HepG2 (cell line): ENCODE measurements around the gene MUL1. TPM values are rescaled to one million over a fixed set of nuclear protein-coding genes. Genes with fewer than 3 reads are reported as not detected.

Source experiments
- AGO2 ChIP-seq: fragments of 200-400 bp; formaldehyde crosslinking; optimal IDR thresholded peaks from 2 replicates; pipeline ENCODE3; 2017; ENCODE audit warnings: mild to moderate bottlenecking, low read depth, low read length, moderate library complexity
- DDIT3 ChIP-seq: sonication (generic); formaldehyde crosslinking; IDR thresholded peaks from 2 replicates; pipeline ENCODE4 v1.4.0; 2020; ENCODE audit warnings: mild to moderate bottlenecking, missing genetic modification reagents
- ELF1 ChIP-seq: sonication (generic); formaldehyde crosslinking; IDR thresholded peaks from 2 replicates; pipeline ENCODE4 v1.4.0; 2020; ENCODE audit warnings: missing genetic modification reagents
- FOXO1 ChIP-seq: sonication (generic); formaldehyde crosslinking; IDR thresholded peaks from 2 replicates; pipeline ENCODE4 v1.4.0; 2020; ENCODE audit warnings: missing genetic modification reagents
- GATAD2A ChIP-seq: IDR thresholded peaks from 2 replicates; pipeline ENCODE4 v1.6.1; 2016
- HDAC2 ChIP-seq: sonication (generic); formaldehyde crosslinking; IDR thresholded peaks from 2 replicates; pipeline ENCODE4 v1.4.0; 2020; ENCODE audit warnings: missing genetic modification reagents
- KMT2B ChIP-seq: IDR thresholded peaks from 2 replicates; pipeline ENCODE4 v1.6.1; 2016; ENCODE audit warnings: missing genetic modification reagents, missing compliant biosample characterization
- MTA1 ChIP-seq: sonication (generic); formaldehyde crosslinking; IDR thresholded peaks from 2 replicates; pipeline ENCODE4 v1.4.0; 2020; ENCODE audit warnings: missing genetic modification reagents, mild to moderate bottlenecking, borderline replicate concordance
- NFKB2 ChIP-seq: sonication (generic); formaldehyde crosslinking; IDR thresholded peaks from 2 replicates; pipeline ENCODE4 v1.4.0; 2020; ENCODE audit warnings: missing genetic modification reagents, borderline replicate concordance
- PRPF4 ChIP-seq: fragments of 200-400 bp; formaldehyde crosslinking; IDR thresholded peaks from 2 replicates; pipeline ENCODE4 v1.6.1; 2016; ENCODE audit warnings: low read length, low read depth; ENCODE audit not compliant: poor library complexity, severe bottlenecking
- RBAK ChIP-seq: sonication (generic); formaldehyde crosslinking; IDR thresholded peaks from 2 replicates; pipeline ENCODE4 v1.5.1; 2020; ENCODE audit warnings: mild to moderate bottlenecking, missing genetic modification reagents
- SAP130 ChIP-seq: IDR thresholded peaks from 2 replicates; pipeline ENCODE4 v1.6.1; 2016; ENCODE audit warnings: low read depth
- SMARCE1 ChIP-seq: fragments of 450-650 bp; IDR thresholded peaks from 2 replicates; pipeline ENCODE4 v1.6.1; 2017; ENCODE audit warnings: borderline replicate concordance
- SRF ChIP-seq: IDR thresholded peaks from 2 replicates; pipeline ENCODE4 v1.6.1; 2011; ENCODE audit warnings: mild to moderate bottlenecking, low read depth, low read length, moderate library complexity
- TSC22D2 ChIP-seq: sonication (generic); formaldehyde crosslinking; IDR thresholded peaks from 2 replicates; pipeline ENCODE4 v1.5.1; 2020; ENCODE audit warnings: missing genetic modification reagents, mild to moderate bottlenecking, borderline replicate concordance
- ZNF101 ChIP-seq: sonication (generic); formaldehyde crosslinking; IDR thresholded peaks from 2 replicates; pipeline ENCODE4 v1.4.0; 2020; ENCODE audit warnings: mild to moderate bottlenecking, low read depth, missing genetic modification reagents, borderline replicate concordance
- ZNF121 ChIP-seq: sonication (generic); formaldehyde crosslinking; IDR thresholded peaks from 2 replicates; pipeline ENCODE4 v1.5.0; 2020; ENCODE audit warnings: mild to moderate bottlenecking, missing genetic modification reagents
- ZNF644 ChIP-seq: IDR thresholded peaks from 2 replicates; pipeline ENCODE4 v1.6.1; 2016; ENCODE audit warnings: low read depth
- ZNF724P ChIP-seq: sonication (generic); formaldehyde crosslinking; IDR thresholded peaks from 2 replicates; pipeline ENCODE4 v1.8.0; 2022; ENCODE audit warnings: missing genetic modification reagents, borderline replicate concordance
- ZNF766 ChIP-seq: sonication (generic); formaldehyde crosslinking; IDR thresholded peaks from 2 replicates; pipeline ENCODE4 v1.5.0; 2020; ENCODE audit warnings: missing genetic modification reagents, borderline replicate concordance
- ZNF784 ChIP-seq: sonication (generic); formaldehyde crosslinking; IDR thresholded peaks from 2 replicates; pipeline ENCODE4 v1.5.1; 2020; ENCODE audit warnings: missing genetic modification reagents, mild to moderate bottlenecking, borderline replicate concordance
- polyA plus RNA-seq, 8 experiments: library from polyadenylated mRNA; depleted of rRNA in 3 of 8; stranded (reverse) in 7 of 8; unstranded in 1 of 8; fragments of >200 nt; fragmentation: Illumina TruSeq in 4 of 8; extraction: Trizol in 4 of 8; gene quantifications; 2 replicates each; pipeline versions ENCODE4 v1.2.1 to v1.2.3, GENCODE V29; 2011 to 2016; ENCODE audit warnings: low read depth in 4 of 8, missing spikeins in 1 of 8, mixed read lengths in 1 of 8; ENCODE audit not compliant: insufficient read depth in 1 of 8
- total RNA-seq, 5 experiments: library from RNA; depleted of rRNA; stranded (reverse); fragments of >200 nt; fragmentation: Illumina TruSeq; extraction: Trizol; gene quantifications; 2 replicates each; pipeline ENCODE4 v1.2.3, GENCODE V29; 2016; ENCODE audit warnings: low read depth in 1 of 5
- TF ChIP-seq, protein P1 (sequence below): sonication (generic); formaldehyde crosslinking; IDR thresholded peaks from 2 replicates; pipeline ENCODE4 v1.4.0; 2020; ENCODE audit warnings: missing genetic modification reagents
- TF ChIP-seq, protein P2 (sequence below): IDR thresholded peaks from 2 replicates; pipeline ENCODE4 v1.6.1; 2012; ENCODE audit warnings: low read length, improper control_type of control experiment

Gene MUL1
- total and polyA plus RNA-seq, 2 of the 13 experiments (the other 11 are each of a cell fraction or from before 2014, with no cell fraction given): 21.5 to 26.5 TPM

DNA sequence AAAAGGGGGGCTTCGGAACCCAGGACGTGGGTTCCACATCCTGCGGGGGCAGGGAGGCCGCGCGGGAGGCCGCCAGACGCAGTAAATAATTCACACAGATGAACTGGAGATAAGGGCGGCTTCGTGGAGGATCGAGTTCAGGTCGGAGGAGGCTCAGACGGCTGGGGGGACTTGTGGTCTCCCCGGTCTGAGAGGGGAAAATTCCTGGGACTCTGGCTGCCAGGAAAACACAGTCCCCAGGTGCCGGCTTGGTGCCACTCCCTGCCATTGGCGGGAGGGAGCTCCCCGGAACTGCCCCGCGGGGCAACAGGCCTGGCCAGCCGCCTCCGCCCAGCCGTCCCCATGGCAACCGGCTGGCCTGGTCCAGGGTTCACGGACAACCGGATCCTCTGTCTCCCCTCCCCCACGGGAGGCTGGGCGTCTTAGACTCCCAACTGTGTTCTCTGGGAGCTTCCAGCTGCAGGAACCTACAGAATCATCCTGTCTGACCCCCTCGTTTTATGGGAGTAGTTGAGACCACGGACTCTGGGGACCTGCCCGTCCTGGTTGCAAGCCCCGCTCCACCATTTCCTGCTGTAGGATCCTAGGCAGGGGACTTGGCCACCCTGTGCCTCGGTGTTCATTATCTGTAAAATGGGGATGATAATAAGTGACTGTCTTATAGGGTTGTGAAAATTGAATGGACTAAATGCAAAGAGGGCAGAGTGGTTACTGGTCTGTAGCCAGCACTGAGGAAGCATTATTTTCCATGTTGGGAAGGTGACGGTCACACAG, 31.5 kb downstream of the MUL1 start (continued):
- TF ChIP-seq, protein P1, sequence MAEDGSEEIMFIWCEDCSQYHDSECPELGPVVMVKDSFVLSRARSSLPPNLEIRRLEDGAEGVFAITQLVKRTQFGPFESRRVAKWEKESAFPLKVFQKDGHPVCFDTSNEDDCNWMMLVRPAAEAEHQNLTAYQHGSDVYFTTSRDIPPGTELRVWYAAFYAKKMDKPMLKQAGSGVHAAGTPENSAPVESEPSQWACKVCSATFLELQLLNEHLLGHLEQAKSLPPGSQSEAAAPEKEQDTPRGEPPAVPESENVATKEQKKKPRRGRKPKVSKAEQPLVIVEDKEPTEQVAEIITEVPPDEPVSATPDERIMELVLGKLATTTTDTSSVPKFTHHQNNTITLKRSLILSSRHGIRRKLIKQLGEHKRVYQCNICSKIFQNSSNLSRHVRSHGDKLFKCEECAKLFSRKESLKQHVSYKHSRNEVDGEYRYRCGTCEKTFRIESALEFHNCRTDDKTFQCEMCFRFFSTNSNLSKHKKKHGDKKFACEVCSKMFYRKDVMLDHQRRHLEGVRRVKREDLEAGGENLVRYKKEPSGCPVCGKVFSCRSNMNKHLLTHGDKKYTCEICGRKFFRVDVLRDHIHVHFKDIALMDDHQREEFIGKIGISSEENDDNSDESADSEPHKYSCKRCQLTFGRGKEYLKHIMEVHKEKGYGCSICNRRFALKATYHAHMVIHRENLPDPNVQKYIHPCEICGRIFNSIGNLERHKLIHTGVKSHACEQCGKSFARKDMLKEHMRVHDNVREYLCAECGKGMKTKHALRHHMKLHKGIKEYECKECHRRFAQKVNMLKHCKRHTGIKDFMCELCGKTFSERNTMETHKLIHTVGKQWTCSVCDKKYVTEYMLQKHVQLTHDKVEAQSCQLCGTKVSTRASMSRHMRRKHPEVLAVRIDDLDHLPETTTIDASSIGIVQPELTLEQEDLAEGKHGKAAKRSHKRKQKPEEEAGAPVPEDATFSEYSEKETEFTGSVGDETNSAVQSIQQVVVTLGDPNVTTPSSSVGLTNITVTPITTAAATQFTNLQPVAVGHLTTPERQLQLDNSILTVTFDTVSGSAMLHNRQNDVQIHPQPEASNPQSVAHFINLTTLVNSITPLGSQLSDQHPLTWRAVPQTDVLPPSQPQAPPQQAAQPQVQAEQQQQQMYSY: no peak
- TF ChIP-seq MTA1 (peak; percentile 84; the same call in 1 of the 2 replicates), SAP130 (CRISPR knock-in tag) (peak; percentile 89), NFKB2 (CRISPR knock-in tag) (no peak; the same call in 1 of the 2 replicates), RBAK (CRISPR knock-in tag) (0 out of 2 replicates have a peak, but pooled peaks have one; percentile 18), TSC22D2 (CRISPR knock-in tag) (no peak), HDAC2 (CRISPR knock-in tag) (peak; percentile 82; the same call in 1 of the 2 replicates), FOXO1 (CRISPR knock-in tag) (peak; percentile 59), GATAD2A (peak; percentile 66), ZNF101 (CRISPR knock-in tag) (no peak), DDIT3 (no peak), PRPF4 (peak; percentile 25), ZNF121 (CRISPR knock-in tag) (peak; percentile 16; the same call in 1 of the 2 replicates), ZNF766 (CRISPR knock-in tag) (0 out of 2 replicates have a peak, but pooled peaks have one; percentile 43), ZNF784 (no peak), SMARCE1 (no peak), SRF (no peak), AGO2 (peak; percentile 86), ZNF724P (no peak), ELF1 (peak; percentile 83), ZNF644 (CRISPR knock-in tag) (no peak), KMT2B (CRISPR knock-in tag) (peak; percentile 44; the same call in 1 of the 2 replicates)
- TF ChIP-seq, protein P2, sequence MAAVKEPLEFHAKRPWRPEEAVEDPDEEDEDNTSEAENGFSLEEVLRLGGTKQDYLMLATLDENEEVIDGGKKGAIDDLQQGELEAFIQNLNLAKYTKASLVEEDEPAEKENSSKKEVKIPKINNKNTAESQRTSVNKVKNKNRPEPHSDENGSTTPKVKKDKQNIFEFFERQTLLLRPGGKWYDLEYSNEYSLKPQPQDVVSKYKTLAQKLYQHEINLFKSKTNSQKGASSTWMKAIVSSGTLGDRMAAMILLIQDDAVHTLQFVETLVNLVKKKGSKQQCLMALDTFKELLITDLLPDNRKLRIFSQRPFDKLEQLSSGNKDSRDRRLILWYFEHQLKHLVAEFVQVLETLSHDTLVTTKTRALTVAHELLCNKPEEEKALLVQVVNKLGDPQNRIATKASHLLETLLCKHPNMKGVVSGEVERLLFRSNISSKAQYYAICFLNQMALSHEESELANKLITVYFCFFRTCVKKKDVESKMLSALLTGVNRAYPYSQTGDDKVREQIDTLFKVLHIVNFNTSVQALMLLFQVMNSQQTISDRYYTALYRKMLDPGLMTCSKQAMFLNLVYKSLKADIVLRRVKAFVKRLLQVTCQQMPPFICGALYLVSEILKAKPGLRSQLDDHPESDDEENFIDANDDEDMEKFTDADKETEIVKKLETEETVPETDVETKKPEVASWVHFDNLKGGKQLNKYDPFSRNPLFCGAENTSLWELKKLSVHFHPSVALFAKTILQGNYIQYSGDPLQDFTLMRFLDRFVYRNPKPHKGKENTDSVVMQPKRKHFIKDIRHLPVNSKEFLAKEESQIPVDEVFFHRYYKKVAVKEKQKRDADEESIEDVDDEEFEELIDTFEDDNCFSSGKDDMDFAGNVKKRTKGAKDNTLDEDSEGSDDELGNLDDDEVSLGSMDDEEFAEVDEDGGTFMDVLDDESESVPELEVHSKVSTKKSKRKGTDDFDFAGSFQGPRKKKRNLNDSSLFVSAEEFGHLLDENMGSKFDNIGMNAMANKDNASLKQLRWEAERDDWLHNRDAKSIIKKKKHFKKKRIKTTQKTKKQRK: no peak
